ENCODE measurements around the gene CYP19A1. TPM values are rescaled to one million over a fixed set of nuclear protein-coding genes. Genes with fewer than 3 reads are reported as not detected.
"Not testable (repeated sequence)": the region's sequence is repeated elsewhere in the genome, so short reads cannot be mapped to it uniquely, and the experiment has no call there.

Gene CYP19A1
- total RNA-seq, 1 donor from 2014 or later = 0.07 TPM

DNA sequence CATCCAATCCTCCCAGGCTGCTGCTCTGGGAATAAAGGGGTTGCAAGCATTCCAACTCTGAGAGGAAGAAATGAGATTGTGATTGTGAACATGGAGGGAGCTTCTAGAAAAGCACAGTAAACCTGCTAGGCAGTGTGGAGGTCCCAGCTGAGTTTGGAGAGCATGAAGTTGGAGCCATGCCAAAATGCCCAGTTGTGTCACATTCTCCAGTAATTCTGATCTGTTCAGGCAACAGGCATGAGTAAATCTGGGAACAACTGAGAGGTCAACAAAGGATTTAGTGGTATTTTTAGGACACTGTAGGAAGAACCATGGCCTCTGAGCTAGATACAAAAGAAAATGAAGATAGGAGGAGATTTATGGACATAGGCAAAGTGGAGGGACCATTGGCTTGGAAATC, 74.7 kb downstream of the CYP19A1 start:
- intact Hi-C loops (cut with micrococcal nuclease) = no loop called here

DNA sequence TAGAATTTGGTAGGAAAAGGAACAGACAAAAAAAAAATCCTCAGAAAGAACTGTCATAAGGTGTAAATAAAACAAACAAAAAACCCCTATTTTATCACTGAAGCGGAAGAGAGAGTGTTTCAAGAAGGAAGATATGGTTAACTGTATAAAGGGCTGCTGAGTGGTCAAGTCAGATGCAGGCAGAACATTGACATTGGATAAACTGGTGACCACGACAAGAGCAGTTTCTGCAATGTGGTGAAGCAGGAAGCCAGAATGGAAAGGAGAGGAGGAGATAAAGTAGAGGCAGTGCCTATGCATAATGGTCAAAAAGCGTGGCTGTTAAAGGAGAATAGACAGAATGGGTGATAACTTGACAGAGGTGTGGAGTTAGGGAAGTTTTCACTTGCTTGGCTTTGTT, 75.3 kb downstream of the CYP19A1 start:
- intact Hi-C loops (cut with micrococcal nuclease) = no loop called here

- intact Hi-C loops (cut with micrococcal nuclease) = no loop called here
Measured at GRCh38 chr15:51262463-51262862, 75.9 kb downstream of the CYP19A1 start.

GRCh38 chr15:51261113-51261512, 77.3 kb downstream of the CYP19A1 start:
- intact Hi-C loops (cut with micrococcal nuclease) = not testable (repeated sequence)

GRCh38 chr15:51260202-51260601, 78.2 kb downstream of the CYP19A1 start:
- intact Hi-C loops (cut with micrococcal nuclease) = no loop called here

GRCh38 chr15:51255533-51255932, 82.9 kb downstream of the CYP19A1 start:
- intact Hi-C loops (cut with micrococcal nuclease) = no loop called here

- intact Hi-C loops (cut with micrococcal nuclease) = no loop called here
Measured at GRCh38 chr15:51253366-51253765, 85.0 kb downstream of the CYP19A1 start.

GRCh38 chr15:51252671-51253070, 85.7 kb downstream of the CYP19A1 start:
- intact Hi-C loops (cut with micrococcal nuclease) = no loop called here

DNA sequence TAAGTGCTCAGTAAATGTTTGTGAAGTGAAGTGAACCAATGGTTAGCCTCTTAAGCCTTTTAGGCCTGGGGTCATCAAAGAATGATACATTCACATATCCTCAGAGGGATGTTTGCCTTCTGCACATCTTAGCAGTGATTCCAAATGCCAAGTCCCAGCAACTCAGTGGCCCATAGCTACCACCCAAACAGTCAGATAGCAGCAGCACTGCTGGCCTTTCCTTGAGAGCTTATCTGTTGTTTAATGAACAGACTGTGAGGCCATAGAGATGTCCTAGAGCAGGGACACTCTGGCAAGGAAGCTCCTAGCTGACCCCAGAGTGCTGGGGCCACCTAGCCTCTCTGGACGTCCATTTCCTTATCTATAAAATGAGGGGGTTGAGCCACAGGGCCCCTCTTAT, 86.8 kb downstream of the CYP19A1 start:
- intact Hi-C loops (cut with micrococcal nuclease) = no loop called here

DNA sequence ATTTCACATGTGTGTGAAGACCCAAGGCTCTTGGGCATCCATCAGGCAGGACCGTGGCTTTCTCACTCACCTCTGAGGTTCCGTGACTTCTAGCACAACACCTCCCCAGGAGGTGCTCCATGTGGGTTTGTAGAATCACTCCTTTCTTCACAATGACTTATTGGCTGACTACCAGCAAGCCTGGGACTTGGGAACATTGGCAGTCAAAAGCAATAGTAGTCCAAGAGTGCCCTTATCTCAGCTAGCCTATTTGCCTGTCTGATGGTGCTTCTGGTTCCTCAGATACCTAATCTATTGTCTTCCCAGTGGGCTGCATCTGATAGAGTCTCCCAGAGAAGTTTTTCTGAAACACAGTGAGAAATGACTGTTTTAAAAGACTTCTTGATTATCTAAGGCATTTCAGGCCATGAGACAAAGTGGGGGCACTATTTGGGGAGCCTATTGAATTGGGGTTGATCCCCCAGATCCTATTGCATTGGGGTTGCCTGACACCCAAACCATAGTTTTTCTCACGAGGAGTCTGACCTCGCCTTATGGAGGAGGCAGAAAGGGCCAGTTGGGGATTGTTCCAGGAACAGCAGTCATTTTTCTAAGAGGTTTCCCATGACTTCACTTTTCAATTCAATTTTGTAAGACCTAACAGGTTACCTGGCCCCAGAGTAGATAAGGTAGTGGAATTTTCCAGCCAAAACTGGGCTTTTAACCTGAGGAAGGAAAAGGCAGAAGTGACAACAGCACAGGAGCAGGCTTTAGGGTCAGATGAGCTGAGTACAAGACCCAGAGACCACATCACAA, 88.0 kb downstream of the CYP19A1 start:
- intact Hi-C loops (cut with micrococcal nuclease) = no loop called here

DNA sequence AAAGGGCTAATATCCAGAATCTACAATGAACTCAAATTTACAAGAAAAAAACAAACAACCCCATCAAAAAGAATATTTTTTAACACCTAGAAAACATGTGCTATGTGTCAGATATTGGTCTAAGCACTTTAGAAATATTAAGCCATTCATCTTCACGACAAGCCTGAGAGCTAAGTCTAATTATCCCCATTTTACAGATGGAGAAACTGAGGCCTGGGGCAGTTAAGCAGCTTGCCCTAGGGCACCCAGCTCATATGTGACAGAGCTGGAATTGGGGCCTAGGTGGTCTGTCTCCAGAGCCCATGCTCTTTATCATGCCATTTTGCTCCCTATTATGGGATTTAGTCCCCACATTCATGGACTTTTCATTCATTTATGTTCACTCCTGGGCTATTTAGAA, 92.8 kb downstream of the CYP19A1 start:
- intact Hi-C loops (cut with micrococcal nuclease) = loop anchor here (2.0 kb wide), 1 partner anchor 17 kb away; no protein-coding TSS in a partner anchor

GRCh38 chr15:51244423-51244869, 94.0 kb downstream of the CYP19A1 start:
- intact Hi-C loops (cut with micrococcal nuclease) = loop anchor here (2.0 kb wide), 1 partner anchor 16 kb away; no protein-coding TSS in a partner anchor

DNA sequence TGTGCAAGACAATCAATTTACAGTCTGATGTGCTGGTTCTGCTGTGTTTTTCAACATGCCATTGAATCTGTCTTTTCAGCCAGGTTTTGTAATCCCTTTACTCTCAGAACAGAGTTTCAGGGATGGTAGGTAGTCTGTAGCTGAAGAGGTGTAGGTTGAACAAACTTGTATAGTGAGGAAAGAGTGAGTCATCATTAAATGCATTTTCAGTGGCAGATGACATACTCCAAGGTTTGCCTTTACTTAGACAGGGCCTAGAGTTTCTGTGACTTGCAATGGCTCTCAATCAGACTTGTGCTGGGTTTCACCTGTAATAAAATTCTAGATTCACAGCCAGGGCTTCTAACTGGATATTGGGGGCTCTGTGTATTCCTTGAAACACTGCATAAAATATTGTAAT, 94.6 kb downstream of the CYP19A1 start:
- intact Hi-C loops (cut with micrococcal nuclease) = loop anchor here (2.0 kb wide), 1 partner anchor 15 kb away; no protein-coding TSS in a partner anchor

DNA sequence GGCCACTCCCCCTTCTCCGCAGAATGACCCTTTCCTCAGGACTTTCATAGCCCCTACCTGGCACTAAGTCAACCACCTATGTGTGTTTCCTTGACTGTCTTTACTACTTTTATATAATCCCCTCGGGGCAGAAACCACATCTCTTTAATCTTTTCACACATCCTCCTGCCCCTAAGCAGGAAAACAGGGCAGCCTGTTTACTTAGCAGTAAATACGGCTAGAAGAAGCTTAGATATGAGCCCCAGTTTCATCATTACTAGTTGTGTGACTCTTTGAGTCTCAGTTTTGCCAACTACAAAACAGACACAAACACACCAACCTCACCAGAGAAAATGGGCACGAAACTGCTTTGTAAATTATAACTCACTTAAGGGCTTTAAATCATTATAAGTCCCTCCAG, 98.3 kb downstream of the CYP19A1 start:
- intact Hi-C loops (cut with micrococcal nuclease) = no loop called here

- intact Hi-C loops (cut with micrococcal nuclease) = no loop called here
Measured at GRCh38 chr15:51237816-51238215, 100.6 kb downstream of the CYP19A1 start.

DNA sequence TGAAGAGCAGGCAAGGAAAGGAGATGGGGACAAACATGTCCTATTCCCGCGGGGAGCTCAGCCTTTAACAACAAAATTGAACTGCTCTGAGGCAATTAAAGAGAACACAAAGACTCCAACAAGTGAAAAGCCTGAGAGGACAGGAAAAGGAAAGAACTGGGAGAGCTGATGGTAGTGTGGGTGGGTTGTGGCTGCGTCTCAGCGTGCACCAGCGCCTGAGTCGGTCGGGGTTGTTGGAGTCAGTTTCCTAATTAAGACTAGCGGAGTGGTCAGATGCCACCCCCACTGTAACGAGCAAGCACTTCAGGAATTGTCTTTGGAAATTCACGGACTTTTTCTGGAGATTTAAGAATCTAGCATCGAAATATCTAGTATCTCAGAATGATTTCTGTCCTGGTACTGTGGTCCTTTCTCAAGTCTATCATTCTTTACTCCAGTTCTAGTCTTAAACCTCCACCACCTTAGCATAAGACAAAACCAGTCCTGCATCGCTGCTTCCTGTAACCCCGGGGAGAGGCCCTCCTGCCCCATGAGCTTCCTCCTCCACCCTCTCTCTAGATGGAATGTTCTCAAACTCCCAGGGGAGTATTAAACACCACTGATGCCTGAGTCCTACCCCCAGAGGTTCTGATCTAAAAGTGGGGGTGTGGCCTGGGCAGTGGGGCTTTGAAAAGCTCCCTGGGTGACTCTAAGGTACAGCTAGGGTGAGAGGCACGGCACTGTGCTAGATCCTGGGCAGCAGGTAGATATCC, 104.0 kb downstream of the CYP19A1 start:
- intact Hi-C loops (cut with micrococcal nuclease) = no loop called here

DNA sequence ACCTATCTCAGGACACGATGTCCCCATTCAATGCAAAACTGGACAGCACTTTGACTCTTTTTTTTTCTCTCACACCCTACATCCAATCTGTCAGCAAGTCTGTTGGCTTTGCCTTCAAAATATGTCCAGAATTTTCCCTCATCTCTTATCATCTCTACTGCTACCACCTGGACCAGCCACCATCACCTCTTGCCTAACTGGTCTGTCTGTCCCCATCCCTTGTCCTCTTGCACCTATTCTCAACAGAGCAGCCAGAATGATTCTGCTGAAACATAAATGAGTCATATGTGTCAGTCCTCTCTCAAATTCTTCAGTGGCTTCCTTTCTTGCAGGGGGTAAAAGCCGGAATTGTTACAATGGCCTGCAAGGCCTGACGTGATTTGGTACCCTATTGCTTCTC, 105.8 kb downstream of the CYP19A1 start:
- intact Hi-C loops (cut with micrococcal nuclease) = no loop called here

- intact Hi-C loops (cut with micrococcal nuclease) = loop anchor here (2.0 kb wide), 2 partner anchors 15 to 53 kb away; no protein-coding TSS in a partner anchor
Measured at GRCh38 chr15:51229907-51230330, 108.5 kb downstream of the CYP19A1 start.

DNA sequence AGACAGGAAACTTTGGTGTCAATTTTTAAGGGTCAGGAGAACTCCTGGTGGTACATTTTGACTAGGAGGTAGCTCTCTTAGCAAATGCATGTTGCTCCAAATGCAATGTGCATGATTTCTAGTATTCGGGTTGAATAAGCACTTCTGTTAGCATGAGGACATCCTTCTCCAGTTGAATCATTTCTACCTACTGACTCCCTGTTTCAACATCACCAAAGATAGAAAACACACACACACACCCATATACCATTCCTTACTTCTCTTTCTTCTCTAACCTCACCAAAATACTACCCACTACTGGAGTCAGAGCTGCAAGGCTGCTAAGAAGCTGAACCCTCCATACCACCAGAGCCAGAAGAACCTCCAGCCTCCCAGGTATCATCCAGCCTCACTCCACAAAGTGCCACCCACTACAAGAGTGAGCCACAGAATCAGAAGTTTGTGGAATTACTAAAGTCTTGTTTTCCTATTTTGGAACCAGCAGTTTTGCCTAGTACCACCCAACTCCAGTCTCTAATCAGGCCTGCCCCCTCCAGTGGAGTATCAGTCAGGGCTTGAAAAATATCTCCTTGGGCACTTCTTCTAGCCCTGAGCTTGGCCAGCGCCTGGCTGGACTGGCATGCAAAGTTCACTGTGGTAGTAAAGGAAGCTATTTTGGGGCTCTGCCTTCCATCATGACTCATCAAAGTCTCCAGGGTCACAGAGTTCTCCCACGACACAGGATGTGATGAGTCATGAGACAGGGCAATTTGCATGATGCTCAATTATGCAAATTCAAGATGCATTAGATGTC, 110.3 kb downstream of the CYP19A1 start:
- intact Hi-C loops (cut with micrococcal nuclease) = loop anchor here (2.0 kb wide), 2 partner anchors 17 to 55 kb away; no protein-coding TSS in a partner anchor

DNA sequence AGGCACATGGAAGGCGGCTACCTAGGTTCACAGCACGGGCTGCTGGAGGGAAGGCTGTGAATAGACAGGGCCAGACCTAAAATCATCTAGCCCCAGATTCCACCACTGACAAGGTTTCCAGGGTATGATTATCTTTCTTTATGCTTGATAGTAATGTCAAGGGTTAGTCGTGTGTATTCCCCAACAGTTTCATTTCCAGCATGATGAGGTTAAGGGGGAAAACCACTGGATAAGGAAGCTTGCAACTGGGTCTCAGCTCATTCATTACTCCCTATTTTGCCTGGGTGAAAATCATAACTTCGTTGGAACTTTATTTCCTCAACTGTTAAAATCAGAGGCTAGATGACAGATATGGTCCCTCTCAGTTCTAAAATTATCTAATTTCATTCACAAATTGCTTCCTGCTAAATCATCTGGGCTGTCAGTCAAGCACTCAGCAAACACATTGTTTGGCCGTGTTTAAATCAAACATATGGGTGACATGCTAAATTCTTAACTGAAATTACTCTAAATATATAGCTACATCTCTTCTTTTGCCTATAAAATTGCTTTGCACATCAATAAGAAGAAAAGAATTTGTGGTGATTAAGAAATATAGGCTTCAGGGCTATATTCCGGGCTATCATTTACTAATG, 111.7 kb downstream of the CYP19A1 start:
- intact Hi-C loops (cut with micrococcal nuclease) = no loop called here

DNA sequence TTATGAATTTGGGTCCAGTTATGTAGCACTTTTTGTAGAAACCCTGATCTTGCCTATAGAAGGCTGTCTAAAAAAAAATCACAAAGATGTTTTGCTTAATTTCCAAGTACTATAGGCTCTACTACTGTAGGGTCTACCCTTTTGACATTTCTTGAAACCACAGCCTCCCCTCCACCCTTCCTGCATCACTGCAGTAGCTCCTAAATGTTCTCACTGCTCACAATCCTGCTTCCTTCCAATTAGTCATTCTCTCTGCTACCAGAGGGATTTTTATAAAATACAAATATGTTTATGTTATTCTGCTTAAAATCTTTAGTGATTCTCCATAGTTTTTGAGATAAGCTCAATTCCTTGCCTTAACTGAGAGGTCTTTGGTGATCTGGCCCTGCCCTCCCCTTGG, 114.0 kb downstream of the CYP19A1 start:
- intact Hi-C loops (cut with micrococcal nuclease) = no loop called here
